HS-5 (cell line): ENCODE results near the gene RLN3.

Experiments
- DNase-seq: peaks from one replicate; pipeline ENCODE4 v3.0.0-alpha.2; 2012; ENCODE audit warnings: low read depth

Gene RLN3

GRCh38 chr19:14055396-14055795 is 27.4 kb downstream of the RLN3 start:
- DNase-seq, result no peak

GRCh38 chr19:14056069-14056666 is 28.2 kb downstream of the RLN3 start:
- DNase-seq, result no peak

- no peak for DNase-seq
Measured at GRCh38 chr19:14056741-14057356, 28.9 kb downstream of the RLN3 start.

- no peak for DNase-seq
Measured at GRCh38 chr19:14058182-14059092, 30.5 kb downstream of the RLN3 start.

GRCh38 chr19:14059093-14059480 is 31.1 kb downstream of the RLN3 start:
- DNase-seq, result no peak

GRCh38 chr19:14059652-14060155 is 31.8 kb downstream of the RLN3 start:
- no peak for DNase-seq

- DNase-seq, result no peak
Measured at GRCh38 chr19:14061081-14061749, 33.3 kb downstream of the RLN3 start.

- DNase-seq, result no peak
Measured at GRCh38 chr19:14061751-14062557, 34.0 kb downstream of the RLN3 start, which contains the start of gene PALM3. TSS of gene PALM3 (minus strand) at chr19:14062076. CDS start at chr19:14061980, 96 bp downstream.

- DNase-seq, result no peak
Measured at GRCh38 chr19:14062558-14062855, 34.6 kb downstream of the RLN3 start.

GRCh38 chr19:14063105-14063504 is 35.2 kb downstream of the RLN3 start:
- no peak for DNase-seq

- no peak for DNase-seq
Measured at GRCh38 chr19:14066134-14066533, 38.2 kb downstream of the RLN3 start.

- no peak for DNase-seq
Measured at GRCh38 chr19:14070268-14071050, 42.5 kb downstream of the RLN3 start.

GRCh38 chr19:14072535-14073260 is 44.8 kb downstream of the RLN3 start, which contains the start of gene MISP3:
TSS of gene MISP3 (plus strand) at chr19:14072786. CDS start at chr19:14073310, 524 bp downstream.
- DNase-seq, result no peak

- peak; percentile 58 for DNase-seq
Measured at GRCh38 chr19:14073261-14073924, 45.4 kb downstream of the RLN3 start.

- DNase-seq, result peak; percentile 35
Measured at GRCh38 chr19:14073925-14074838, 46.2 kb downstream of the RLN3 start.

- no peak for DNase-seq
Measured at GRCh38 chr19:14078411-14078810, 50.5 kb downstream of the RLN3 start.
